Activated CD4-positive, alpha-beta T cell treated with anti-CD3 and anti-CD28 coated beads, Interleukin-2, amount 10 ng/mL, durations not matched to agents 7 days and 5 days (primary cell): ENCODE results near the gene KLHL22. TPM values are rescaled to one million over a fixed set of nuclear protein-coding genes. Genes with fewer than 3 reads are reported as not detected.
"Not testable (repeated sequence)": the region's sequence is repeated elsewhere in the genome, so short reads cannot be mapped to it uniquely, and the experiment has no call there.

Experiments used
- CTCF ChIA-PET: fragments of 350-600 bp; sonication (Branson Sonifier 250); formaldehyde crosslinking; loops from one replicate; lab custom pipeline; 2021; ENCODE audit warnings: antibody characterized with exemption; lab: Charles Lee
- POLR2A ChIA-PET: fragments of 350-600 bp; sonication (Branson Sonifier 250); formaldehyde crosslinking; loops from one replicate; lab custom pipeline; 2021; ENCODE audit warnings: antibody characterized with exemption; lab: Charles Lee
- DNase-seq: peaks from one replicate; pipeline ENCODE4 v3.0.0-alpha.2; 2020
- H3K27ac Mint-ChIP-seq: one replicate; pipeline ENCODE4 v1.8.0; 2021; ENCODE audit warnings: mild to moderate bottlenecking, moderate library complexity, mixed read lengths
- H3K27me3 Mint-ChIP-seq: one replicate; pipeline ENCODE4 v1.8.0; 2021; ENCODE audit warnings: mixed read lengths
- H3K36me3 Mint-ChIP-seq: one replicate; pipeline ENCODE4 v1.8.0; 2021; ENCODE audit warnings: low read depth, mixed read lengths
- H3K4me1 Mint-ChIP-seq: one replicate; pipeline ENCODE4 v1.8.0; 2021; ENCODE audit warnings: mixed read lengths
- H3K4me3 Mint-ChIP-seq: one replicate; pipeline ENCODE4 v1.8.0; 2021; ENCODE audit warnings: mild to moderate bottlenecking, moderate library complexity, mixed read lengths
- H3K9me3 Mint-ChIP-seq: one replicate; pipeline ENCODE4 v1.8.0; 2021; ENCODE audit warnings: mixed read lengths
- total RNA-seq, 2 experiments: library from RNA; stranded (reverse); gene quantifications; one replicate each; pipeline ENCODE4 v1.2.3, GENCODE V29; 2021

Gene KLHL22
- total RNA-seq, 2 experiments from 2014 or later = 38.7 to 40.1 TPM

DNA sequence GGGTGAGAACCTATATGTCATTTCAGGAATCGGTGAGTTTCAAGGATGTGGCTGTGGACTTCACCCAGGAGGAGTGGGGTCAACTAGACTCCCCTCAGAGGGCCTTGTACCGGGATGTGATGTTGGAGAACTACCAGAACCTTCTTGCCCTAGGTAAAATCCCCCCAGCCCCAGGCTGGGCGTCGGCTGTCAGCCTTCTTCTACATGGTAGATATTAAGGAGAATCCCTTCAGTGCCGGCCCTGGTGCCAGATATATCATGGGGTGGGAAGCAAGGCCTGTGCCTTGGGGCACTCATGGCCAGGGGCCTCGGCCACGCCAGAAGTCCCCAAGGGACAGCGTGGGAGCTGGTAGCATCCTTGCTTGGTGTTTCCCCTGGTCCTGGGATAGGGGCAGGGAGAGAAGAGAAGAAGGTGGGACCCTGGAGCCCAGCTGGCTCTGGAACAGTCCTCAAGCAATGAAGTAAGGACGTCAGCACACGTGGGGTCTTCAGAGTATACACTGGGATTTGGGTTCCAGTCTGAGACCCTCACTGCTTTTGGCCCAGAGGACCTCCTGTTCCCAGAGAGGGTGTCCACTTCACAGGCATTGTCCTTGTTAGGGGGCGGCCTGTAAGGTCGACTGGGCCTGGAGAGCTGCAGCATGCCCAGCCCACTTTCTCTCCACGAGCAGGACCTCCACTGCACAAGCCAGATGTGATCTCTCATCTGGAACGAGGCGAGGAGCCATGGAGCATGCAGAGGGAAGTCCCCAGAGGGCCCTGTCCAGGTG is 94.8 kb downstream of the KLHL22 start:
- Mint-ChIP-seq H3K9me3 (no peaks in the 10 kb centered on the region), H3K27me3 (no peaks in the 10 kb centered on the region), H3K4me1 (peaks cover 28% of the 10 kb centered on the region), H3K27ac (no peak overlapping the region), H3K36me3 (peaks cover 8% of the 10 kb centered on the region), H3K4me3 (no peak overlapping the region)
- no peak for DNase-seq
- ChIA-PET POLR2A (no interaction called here), CTCF (no interaction called here)

DNA sequence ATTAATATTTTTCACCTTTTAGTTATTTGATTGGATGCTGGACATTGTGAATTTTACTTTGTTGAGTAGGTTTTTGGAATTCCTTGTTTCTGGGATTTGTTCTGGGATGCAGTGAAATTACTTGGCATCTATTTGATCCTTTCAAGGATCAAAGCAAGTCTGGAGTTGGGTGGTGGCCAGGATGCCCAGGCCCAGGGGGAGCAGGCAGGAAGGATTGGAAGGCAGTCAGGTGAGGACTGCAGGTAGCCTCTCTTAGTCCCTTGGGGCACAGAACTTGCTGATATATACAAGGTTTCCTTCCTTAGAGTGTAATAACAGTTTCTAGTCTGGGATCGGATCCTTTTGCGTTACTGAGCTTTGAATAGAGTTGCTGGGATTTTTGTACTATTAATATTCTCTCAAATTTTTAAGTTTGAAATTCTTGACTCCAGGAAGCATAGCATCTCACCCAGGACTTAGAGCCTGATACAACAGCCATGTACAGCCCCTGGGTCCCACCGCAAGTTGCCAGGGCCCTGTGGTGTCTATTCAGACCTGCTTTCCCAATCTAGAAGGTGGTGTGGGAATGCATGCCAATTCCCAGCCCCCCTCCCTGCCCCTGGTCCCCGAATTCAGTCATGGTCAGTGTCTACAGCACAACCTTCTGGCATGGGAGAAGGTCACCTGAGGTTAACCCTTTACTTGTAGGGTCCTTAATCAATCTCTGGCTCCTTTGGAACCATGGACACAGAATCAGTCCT is 95.6 kb downstream of the KLHL22 start:
- H3K9me3 Mint-ChIP-seq = no peaks in the 10 kb centered on the region
- DNase-seq = no peak
- no peaks in the 10 kb centered on the region for H3K27me3 Mint-ChIP-seq
- ChIA-PET POLR2A (no interaction called here), CTCF (no interaction called here)
- H3K36me3 Mint-ChIP-seq = peaks cover 8% of the 10 kb centered on the region
- H3K4me3 Mint-ChIP-seq = no peak overlapping the region
- H3K4me1 Mint-ChIP-seq = peaks cover 35% of the 10 kb centered on the region
- H3K27ac Mint-ChIP-seq = no peak overlapping the region

DNA sequence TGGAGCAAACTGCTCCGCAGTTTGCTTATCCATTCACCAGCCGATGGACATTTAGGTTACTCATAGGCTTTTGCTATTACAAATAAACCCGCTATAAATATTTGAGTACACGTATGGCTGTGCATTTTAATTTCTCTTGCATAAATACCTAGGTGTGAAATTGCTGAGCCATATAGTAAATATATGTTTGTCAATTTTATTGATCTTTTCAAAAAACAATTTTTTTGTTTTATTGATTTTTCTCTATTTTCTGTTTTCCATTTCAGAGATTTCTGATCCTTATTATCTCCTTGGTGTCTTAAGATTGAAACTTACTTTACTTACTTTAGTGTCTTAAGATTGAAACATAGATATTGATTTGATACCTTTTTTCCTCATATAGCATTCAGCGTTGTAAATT is 97.2 kb downstream of the KLHL22 start:
- peaks cover 37% of the 10 kb centered on the region for H3K4me1 Mint-ChIP-seq
- H3K36me3 Mint-ChIP-seq = peaks cover 8% of the 10 kb centered on the region
- H3K27me3 Mint-ChIP-seq = no peaks in the 10 kb centered on the region
- no peaks in the 10 kb centered on the region for H3K9me3 Mint-ChIP-seq
- no peak overlapping the region for H3K4me3 Mint-ChIP-seq
- no peak for DNase-seq
- no peak overlapping the region for H3K27ac Mint-ChIP-seq
- ChIA-PET POLR2A (no interaction called here), CTCF (no interaction called here)

DNA sequence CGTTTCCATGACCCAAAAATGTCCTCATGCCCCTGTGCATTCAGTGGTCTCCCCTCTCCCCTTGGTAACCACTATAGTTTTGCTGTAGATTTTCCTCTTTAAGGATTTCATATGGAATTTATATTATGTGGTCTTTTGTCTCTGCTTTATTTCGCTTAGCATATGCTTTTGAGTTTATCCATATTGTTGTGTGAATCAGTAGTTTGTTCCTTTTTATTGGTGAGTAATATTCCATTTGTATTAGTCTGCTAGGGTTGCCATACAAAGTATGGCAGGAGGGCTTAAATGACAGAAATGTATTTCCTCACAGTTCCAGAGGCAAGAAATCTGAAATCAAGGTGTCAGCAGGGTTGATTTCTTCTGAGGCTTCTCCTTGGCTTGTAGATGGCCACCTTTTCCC is 98.1 kb downstream of the KLHL22 start:
- H3K9me3 Mint-ChIP-seq = no peaks in the 10 kb centered on the region
- POLR2A ChIA-PET = no interaction called here
- no peaks in the 10 kb centered on the region for H3K27me3 Mint-ChIP-seq
- no peak overlapping the region for H3K4me3 Mint-ChIP-seq
- peaks cover 2% of the 10 kb centered on the region for H3K36me3 Mint-ChIP-seq
- peaks cover 32% of the 10 kb centered on the region for H3K4me1 Mint-ChIP-seq
- no peak for DNase-seq
- no peak overlapping the region for H3K27ac Mint-ChIP-seq
- CTCF ChIA-PET = interaction anchor here (0.6 kb wide), 1 partner anchor 21 kb away, joined by 3 read pairs; no protein-coding TSS in a partner anchor

DNA sequence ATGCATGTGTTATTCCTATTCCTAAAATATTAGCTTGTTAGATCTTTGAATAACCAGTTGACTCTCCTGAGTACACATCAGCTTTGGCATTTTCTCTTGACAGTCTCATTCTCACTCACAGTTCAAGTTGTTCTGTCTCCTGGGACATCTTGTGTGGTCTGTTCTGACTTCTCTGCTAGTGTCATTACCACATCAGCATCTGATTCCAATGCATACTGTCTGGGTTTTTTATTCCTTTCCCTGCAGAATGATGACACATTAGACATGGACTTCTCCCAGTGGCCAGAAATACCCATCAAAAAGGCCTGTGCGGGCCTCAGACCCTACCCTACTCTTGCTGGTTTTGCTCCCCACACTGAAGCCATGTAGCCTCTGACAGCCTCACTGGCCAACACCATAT is 99.0 kb downstream of the KLHL22 start:
- H3K27me3 Mint-ChIP-seq = no peaks in the 10 kb centered on the region
- H3K36me3 Mint-ChIP-seq = peaks cover 2% of the 10 kb centered on the region
- CTCF ChIA-PET = interaction anchor here (0.6 kb wide), 1 partner anchor 22 kb away, joined by 3 read pairs; no protein-coding TSS in a partner anchor
- DNase-seq = no peak
- POLR2A ChIA-PET = no interaction called here
- H3K27ac Mint-ChIP-seq = no peak overlapping the region
- H3K9me3 Mint-ChIP-seq = no peaks in the 10 kb centered on the region
- H3K4me1 Mint-ChIP-seq = peaks cover 32% of the 10 kb centered on the region
- H3K4me3 Mint-ChIP-seq = no peak overlapping the region

DNA sequence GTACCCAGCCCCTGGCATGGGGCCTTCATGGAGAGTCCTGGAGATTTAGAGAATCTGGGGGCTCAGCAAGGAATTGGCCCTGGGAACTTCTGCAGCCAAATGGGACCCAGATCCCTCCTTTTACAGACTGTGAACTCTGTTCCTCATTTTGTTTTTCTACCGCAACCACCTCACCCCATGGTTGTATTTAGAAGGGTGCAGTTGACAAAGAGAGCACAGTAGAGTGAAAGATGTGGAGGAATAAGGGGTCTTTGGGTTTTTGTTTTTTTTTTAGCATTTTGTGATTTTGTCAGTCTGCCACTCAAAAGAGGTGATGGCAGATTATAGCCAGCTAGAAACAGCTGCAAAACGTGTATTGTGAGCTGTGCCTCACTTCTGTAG is 99.7 kb downstream of the KLHL22 start:
- ChIA-PET POLR2A (no interaction called here), CTCF (interaction anchor here (1.4 kb wide), 1 partner anchor 12 kb away, joined by 3 read pairs; no protein-coding TSS in a partner anchor)
- Mint-ChIP-seq H3K36me3 (peaks cover 2% of the 10 kb centered on the region), H3K27ac (no peak overlapping the region), H3K27me3 (no peaks in the 10 kb centered on the region), H3K9me3 (no peaks in the 10 kb centered on the region), H3K4me1 (peaks cover 32% of the 10 kb centered on the region), H3K4me3 (peak overlapping the region; percentile 82)
- DNase-seq = no peak

DNA sequence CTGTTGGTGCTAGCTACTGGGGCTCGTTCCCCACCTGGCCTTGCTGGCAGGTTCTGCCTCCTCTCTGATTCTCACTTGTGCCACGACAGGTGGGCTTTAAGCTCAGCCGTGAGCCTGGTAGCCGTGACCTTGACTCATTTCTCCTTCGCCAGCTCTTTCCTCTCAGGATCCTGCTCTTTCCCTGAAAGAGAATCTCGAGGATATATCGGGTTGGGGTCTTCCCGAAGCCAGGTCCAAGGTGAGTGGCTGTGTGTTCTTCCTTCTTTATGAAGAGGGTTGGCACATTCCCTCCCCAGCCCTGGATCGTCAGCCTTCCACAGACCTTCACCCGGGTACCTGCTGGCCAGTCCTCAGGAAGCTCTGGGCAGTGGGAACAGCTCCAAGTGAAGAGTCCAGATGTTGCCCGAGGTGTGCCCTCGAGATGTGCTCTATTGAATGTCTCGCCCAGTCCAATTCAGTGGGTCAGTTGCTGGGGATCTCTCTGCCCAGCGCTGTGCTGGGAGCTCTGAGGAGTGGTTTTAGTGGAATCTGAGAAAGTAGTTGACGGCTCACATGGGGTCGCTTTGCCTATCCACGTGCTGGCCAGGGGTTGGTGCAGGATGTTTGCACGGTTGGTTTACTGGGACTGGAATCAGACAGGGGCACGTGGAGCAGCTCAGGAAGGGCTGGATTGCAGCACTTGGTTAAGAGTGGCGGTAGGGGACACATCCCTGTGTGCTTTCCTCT is 100.3 kb downstream of the KLHL22 start:
- CTCF ChIA-PET = interaction anchor here (0.6 to 1.4 kb wide), 3 partner anchors 12 to 91 kb away, joined by 3 read pairs; no protein-coding TSS in a partner anchor
- H3K4me3 Mint-ChIP-seq = peak overlapping the region; percentile 82

DNA sequence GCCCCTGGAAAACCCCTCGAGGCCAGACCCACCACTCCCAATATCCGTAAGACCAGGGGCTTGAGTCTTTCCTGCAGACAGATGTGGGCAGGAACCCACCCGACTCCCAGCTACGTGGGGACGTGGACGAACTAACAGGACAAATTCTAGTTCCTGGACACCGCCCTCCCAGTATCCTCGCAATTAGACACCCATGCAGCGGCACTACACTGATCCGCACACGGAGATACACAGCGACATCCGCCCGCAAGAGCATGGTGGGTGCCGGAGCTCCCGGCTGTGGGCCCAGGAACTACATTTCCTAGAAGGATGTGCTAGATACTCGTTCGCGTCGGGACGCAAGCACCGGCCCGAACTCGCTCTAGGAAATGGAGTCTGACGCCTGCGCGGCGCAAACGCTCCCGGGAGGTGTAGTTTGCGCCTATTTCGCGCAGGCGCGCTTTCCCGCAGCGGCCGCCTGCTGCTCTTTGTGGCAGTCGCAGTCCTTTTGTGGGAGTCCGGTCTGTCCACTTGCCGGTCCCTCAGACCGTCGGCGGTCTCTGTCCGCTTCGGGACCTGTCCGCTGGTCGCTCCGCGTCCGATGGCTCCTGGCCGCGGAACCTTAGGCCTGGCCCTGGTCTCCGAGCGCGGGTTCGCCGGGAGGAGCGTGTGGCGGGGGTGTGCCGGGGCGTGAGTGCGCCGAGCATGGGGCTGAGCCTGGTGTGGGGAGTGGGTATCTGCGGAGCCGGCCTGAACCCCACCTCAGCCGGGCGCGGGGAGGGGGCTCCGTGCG is 101.7 kb downstream of the KLHL22 start, which contains the start of gene ZNF74:
Gene ZNF74, plus strand, starts transcription at position 447 of the 772 bp plus-strand sequence. CDS start 478 bp downstream, outside the sequence.
- CTCF ChIA-PET = interaction anchor here (1.6 to 2.2 kb wide), 3 partner anchors 9 to 14 kb away, joined by 3 to 5 read pairs (median 5); no protein-coding TSS in a partner anchor
- Mint-ChIP-seq H3K27ac (peak within 1 kb of the TSS; percentile 89), H3K4me3 (peak within 1 kb of the TSS; percentile 82), H3K9me3 (peaks cover 3% of the 10 kb centered on the region), H3K36me3 (peaks cover 2% of the 10 kb centered on the region), H3K27me3 (no peaks in the 10 kb centered on the region), H3K4me1 (peaks cover 32% of the 10 kb centered on the region)
- POLR2A ChIA-PET = no interaction called here
- peak; percentile 89 for DNase-seq

More for the DNA sequence above, 100.3 kb downstream of the KLHL22 start:
- no peak overlapping the region for H3K27ac Mint-ChIP-seq
- POLR2A ChIA-PET = no interaction called here
- H3K36me3 Mint-ChIP-seq = peaks cover 2% of the 10 kb centered on the region
- H3K27me3 Mint-ChIP-seq = no peaks in the 10 kb centered on the region
- H3K4me1 Mint-ChIP-seq = peaks cover 32% of the 10 kb centered on the region
- H3K9me3 Mint-ChIP-seq = no peaks in the 10 kb centered on the region
- no peak for DNase-seq

DNA sequence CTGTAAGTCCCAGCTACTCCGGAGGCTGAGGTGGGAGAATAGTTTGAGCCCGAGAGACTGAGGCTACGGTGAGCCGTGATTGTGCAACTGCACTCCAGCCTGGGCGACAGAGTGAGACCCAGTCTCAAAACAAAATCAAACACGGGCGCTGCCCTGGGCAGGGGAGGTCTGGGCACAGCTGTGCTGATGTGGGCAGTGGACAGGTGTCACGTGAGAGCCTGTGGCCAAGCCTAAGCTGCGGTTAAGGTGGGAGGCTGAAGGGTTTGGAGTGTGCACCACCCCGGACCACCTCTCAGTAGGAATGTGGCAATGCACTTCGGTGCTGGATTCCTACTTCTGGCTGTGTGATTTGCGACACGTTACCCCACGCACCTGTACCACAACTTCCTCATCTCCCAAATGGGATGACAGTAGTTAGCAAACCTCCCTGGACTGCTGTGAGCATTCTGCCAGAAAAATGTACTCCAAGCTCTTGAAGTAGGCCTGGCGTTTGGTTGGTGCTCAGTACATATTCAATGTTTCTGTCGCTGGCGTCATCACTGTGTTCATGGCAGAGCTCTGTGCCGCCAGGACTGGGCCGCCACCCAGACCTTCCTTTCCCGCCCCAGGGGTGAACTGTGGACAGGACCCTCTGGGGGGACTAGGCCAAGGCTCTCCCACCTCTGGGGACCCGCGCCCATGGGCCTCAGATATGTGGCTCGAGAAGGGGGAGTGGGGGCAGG is 102.5 kb downstream of the KLHL22 start:
- H3K9me3 Mint-ChIP-seq = peaks cover 3% of the 10 kb centered on the region
- DNase-seq = no peak
- H3K4me3 Mint-ChIP-seq = peak overlapping the region; percentile 82
- ChIA-PET CTCF (interaction anchor here (1.6 to 2.2 kb wide), 3 partner anchors 10 to 15 kb away, joined by 3 to 5 read pairs (median 5); no protein-coding TSS in a partner anchor), POLR2A (no interaction called here)
- H3K27ac Mint-ChIP-seq = peak overlapping the region; percentile 89
- peaks cover 29% of the 10 kb centered on the region for H3K4me1 Mint-ChIP-seq
- peaks cover 2% of the 10 kb centered on the region for H3K36me3 Mint-ChIP-seq
- no peaks in the 10 kb centered on the region for H3K27me3 Mint-ChIP-seq

DNA sequence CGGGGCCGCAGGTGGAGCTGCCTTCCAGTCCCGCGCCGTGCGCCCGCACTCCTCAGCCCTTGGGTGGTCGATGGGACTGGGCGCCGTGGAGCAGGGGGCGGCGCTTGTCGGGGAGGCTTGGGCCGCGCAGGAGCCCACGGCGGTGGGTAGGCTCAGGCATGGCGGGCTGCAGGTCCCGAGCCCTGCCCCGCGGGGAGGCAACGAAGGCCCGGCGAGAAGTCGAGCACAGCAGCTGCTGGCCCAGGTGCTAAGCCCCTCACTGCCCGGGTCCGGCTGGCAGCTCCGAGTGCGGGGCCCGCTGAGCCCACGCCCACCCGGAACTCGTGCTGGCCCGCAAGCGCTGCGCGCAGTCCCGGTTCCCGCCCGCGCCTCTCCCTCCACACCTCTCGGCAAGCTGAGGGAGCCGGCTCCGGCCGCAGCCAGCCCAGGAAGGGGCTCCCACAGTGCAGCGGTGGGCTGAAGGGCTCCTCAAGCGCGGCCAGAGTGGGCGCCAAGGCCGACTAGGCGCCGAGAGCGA is 103.2 kb downstream of the KLHL22 start:
- H3K36me3 Mint-ChIP-seq, H3K27me3 Mint-ChIP-seq, H3K4me3 Mint-ChIP-seq, DNase-seq, H3K27ac Mint-ChIP-seq, POLR2A ChIA-PET, H3K9me3 Mint-ChIP-seq: not testable (repeated sequence)
- H3K4me1 Mint-ChIP-seq = peaks cover 26% of the 10 kb centered on the region
- CTCF ChIA-PET = interaction anchor here (1.6 to 2.2 kb wide), 2 partner anchors 11 to 16 kb away, joined by 3 to 5 read pairs; no protein-coding TSS in a partner anchor
